D341Med (cell line): ENCODE measurements around the gene SHISAL1.

Source experiments
- DNase-seq: peaks from one replicate; pipeline ENCODE4 v3.0.0; 2012; ENCODE audit warnings: low spot score

The SHISAL1 gene

DNA sequence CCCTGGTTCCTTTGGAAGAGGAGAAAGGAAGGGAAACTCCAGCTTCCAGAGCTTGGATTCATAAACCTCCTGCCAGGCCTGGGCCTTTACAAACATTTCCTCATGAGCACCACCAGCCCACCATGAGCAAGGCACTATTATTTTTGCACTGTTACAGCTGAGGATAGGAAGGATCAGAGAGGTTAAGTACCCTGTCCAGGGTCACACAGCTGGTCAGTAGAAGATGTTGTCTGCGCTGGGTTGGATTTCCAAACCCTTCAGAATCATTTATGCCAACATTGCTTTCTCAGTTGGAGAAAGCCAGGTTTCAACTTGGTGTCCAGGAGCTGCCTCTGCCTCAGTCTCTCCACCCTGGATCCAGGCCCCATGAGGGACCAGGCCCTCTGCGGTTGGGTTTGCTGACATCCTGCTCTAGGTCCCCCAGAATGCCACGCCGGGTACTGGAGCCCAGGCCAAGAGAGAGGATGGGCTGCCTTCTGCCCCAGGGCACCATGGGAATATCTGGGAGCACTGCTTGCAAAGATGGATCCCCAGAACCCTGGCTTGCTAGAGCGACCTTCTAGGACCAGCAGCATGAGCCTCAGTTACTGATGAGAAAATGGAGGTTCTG lies 29.7 kb upstream of the SHISAL1 start:
- DNase-seq: no peak

DNA sequence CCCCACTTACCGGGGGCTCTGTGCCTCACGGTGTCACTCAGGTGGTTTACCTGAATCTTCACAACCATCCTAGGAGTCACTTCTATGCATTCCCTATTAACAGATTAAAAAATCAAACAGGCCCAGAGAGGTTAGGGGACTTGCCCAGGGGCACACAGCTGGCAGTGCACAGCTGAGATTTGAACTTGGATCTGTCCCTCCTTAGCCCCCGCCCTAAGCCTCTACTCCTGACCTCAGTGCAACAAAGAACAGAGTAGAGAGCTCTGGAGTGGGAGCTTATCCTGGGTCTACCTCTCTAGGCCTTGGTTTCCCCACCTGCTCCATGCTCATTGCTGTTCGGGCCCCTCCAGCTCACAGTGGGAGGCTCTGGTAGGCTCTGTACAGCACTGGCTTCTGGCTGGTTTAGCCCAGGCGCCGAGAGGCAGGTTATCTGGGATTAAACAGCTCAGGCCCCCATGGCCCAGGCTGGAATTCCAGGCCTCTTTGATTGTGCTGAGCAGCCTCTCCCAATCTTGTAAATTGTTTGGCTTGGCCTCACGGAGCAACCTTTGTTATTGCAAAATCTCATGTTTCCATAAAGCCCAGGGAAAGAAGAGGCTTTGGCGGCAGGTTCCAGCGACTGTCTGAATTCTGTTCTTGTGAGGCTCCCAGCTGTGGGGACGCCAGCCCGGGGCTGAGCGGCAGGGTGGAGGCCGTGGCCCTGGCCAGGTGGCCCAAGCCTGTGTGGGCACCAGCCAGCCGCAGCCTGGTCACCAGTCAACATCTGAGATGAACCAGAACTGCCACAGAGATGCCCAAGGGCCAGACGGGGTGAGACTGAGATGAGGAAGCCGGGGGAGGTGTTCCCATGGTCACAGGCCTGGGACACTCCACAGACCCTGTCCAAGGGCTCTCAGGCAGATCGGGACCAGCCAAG lies 28.9 kb upstream of the SHISAL1 start:
- no peak for DNase-seq

DNA sequence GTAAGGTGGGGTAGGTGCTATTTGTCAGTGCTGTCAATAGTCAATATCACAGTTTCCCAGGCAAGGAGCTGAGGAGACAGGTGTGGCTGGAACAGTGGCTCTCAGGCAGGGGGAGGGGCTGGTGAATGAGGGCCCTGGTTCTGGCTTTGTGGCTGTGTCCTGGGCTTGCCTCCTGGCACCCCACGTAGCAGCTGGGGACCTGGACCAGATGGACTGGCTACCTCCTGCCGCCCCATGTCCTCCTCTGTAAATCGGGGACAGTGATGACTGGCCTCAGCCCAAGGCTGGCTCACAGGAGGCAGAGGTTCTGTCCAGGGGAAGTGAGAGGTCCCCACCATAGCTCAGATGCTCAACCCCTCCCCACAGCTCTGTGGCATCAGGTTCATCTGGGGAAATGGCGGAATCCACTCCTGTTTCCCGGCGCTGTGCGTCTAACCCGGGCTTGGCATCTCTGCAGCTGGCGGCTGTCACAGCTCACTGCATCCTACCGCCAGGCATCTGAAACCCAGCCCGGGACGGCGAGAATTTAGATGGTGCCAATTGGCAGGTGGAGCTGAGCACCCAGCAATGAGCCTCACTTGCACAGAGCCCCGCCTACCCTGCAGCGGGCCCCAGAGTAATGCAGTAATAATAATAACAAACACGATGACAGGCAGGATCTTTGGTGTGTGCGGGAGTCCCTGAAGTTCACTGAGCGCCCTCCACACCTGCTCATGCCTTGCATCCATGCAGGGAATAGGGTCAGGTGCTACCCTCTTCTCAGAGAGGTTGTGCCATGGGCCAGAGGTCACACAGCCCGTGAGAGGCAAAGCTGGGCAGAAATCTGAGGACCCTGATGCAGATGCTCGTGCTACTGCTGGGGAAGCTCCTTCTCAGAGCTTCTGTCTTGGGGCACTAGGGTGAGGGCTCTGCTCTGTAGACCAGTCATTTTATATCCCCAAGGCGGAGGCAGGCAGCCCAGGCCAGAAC lies 27.8 kb upstream of the SHISAL1 start:
- DNase-seq: no peak

DNA sequence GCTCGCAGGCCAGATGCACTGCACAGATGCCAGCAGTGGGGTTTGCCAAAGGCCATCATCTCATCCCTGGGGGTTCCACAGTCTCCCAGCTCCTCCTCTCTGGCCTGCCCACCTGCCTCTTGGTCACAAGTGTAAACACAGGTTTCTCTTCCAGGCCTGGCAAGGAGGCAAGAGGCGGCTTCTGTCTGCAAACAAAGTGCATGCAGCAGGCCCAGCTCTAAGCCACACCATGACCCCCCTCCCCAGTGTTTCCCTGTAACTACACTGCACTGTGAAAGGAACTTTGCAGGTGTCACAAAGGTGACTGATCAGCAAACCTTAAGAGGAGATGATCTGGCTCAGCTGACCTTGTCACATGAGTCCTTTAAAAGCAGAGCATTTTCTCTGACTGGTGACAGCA lies 26.2 kb upstream of the SHISAL1 start:
- DNase-seq: no peak

DNA sequence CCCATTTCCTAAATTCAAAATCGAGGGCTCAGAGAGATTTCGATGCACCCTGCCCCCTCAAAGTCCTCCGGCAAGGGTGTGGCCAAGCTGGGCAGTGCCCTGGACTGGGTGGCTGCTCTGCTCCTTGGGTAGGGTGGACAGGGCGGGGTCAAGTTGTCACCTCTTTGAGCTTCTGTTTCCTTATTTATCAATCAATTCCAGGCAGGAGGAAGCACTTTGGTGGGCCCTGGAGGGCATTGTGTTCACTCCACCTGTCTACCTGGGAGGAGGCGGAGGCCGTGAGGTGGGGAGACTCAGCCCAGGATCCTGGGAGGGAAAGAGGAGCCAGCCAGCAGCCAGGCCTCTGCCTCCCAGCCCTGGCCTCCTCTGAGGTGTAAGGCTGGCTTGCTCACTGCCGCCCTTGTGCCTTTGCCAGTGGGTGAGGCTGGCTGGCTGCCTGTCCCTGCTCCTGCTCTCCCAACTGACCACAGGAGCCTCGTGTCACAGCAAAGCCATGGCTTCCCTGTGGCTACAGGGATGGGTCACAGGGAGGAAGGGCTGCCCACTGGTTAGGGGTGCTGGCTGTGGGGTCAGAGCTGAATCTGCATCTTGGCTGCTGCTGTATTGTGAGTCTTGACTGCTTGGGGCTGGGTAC lies 25.5 kb upstream of the SHISAL1 start:
- DNase-seq: no peak

DNA sequence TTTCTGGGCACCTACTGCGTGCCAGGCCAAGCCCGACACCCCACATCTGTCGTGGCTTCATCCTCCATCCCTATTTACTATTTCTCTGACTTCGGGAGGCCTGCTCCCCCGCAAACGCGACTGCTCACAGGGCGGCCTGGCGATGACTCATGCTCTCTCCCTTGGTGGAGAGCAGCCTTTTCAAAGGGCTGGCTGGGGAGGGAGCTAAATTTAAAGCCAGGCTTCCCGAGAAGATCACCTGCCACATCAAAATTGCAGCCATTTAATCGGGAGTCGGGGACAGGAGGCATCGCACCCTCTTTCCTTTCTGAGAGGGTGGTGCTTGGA lies 24.9 kb upstream of the SHISAL1 start:
- no peak for DNase-seq

DNA sequence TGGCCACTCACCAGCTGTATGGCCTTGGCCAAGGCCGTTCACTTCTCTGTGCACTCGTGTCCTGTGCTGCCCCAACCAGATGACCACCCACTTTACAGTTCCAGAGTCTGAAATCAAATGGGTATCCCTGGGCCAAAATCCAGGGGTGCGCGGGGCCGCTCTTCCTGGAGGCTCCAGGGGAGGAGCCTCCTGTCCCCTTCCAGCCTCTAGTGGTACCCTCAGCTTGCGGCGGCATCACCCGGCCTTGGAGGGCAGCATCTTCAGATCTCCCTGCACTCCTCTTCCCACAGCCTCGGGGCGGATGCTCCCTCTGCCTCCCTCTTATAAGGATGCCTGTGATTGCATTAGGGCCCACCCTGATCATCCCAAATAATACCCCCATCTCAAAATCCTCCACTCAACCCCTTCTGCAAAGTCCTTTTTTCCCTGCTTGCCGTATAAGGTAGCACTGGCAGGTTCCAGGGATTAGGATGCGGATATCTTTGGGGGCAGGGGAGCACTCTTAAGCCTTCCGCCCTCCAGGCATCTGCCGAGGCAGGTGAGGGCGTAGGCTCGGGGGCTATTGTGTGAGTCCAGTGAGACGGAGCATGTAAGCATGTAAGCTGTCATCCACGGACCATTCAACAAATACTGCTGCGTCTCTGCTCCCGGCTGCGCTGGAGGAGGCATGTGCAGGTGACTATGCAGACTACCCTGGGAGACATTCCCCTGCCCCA lies 24.4 kb upstream of the SHISAL1 start:
- no peak for DNase-seq

DNA sequence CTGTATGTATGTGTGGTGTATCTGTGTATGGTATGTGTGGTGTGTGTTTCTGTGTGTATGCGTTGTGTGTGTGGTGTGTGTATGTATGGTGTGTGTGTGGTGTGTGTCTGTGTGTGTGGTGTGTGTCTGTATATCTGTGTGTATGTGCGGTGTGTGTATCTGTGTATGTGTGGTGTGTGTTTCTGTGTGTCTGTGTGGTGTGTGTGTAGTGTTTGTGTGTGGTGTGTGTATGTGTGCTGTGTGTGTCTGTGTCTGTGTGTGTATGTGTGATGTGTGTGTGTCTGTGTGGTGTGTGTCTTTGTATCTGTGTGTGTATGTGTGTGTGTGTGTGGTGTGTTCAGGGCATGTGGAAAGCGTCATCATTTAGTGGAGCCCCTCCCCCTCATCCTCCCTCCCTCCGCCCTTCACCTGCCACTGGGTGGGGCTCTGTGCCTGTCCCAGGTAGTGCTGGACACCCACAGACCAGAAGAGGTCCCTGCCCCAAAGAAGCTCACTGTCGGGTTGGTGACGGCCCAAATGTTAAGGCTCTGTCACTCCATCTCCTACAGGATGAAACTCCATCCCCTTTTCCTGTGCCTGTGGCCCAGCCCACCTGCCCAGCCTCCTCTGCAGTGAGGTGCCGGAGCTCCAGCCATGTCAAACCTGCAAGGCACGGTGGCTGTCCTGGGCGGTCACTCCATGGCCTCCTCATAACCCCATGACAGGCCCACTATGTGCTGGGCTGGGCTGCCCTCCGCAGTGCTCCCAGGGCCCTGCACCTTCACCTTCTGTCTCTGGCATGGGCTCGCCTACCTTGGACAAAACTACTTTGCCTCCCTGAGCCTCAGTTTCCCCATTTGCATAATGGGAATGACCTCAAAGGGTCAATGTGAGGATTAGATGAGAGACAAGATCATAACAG lies 23.4 kb upstream of the SHISAL1 start:
- no peak for DNase-seq

DNA sequence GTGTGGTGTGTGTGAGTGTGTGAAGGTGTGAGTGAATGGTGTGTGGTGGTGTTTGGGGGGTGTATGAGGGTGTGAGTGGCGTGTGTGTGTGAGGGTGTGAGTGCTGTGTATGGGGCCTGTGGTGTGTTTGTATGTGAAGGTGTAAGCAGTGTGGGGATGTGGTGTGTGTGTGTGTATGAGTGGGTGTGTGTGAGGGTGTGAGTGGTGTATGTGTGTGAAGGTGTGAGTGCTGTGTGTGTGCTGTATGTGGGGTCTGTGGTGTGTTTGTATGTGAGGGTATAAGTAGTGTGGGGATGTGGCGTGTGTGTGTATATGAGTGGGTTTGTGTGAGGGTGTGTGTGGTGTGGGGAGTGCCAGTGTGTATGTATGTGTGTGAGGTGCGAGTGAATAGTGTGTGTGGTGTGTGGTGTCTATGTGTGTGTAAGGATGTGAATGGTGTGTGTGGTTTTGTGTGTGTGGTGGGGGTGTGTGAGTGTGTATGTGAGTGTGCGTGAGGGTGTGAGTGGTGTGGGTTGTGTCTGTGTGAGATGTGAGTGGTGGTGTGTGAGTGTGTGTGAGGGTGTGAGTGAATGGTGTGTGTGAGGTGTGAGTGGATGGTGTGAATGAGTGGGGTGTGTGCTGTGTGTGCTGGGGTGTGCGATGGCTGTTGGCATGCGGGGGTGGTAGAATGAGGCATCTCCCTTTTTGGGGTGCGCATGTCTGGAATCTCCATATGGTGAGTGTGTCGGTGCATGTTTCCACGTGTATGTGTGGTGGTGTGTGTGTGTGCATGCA lies 22.5 kb upstream of the SHISAL1 start:
- no peak for DNase-seq

DNA sequence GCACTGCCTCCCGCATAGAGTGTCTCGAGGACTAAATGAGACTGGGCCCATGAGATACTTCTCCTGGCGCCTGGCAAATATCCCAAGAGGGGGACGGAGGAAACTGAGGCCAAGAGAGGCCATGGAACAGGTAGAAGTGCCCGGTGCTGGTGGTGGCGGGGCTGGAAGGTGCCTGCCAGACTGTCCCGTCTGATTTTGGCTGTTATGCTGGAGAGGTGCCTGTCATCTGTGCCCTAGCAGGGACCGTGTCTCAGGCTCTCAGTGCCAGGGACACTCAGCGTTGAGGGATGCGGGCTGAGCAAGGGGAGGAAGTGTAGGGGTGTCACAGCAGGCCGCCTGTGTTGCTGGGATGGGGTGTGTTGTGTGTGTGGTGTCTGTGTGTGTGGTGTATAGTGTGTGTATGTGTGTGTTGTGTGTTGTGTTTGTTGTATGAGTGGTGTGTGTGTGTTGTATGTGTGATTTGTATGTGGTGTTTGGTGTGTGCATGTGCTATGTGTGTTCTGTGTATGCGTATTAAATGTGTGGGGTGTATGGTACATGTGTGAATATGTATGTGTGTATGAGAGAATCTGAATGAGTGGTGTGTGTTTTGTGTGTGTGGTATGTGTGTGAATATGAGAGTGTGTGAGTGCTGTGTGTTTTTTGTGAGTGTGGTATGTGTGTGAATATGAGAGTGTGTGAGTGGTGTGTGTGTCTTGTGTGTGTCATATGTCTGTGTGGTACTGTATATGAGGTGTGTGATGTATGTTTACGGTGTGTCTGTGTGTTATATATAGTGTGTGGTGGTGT lies 21.3 kb upstream of the SHISAL1 start:
- DNase-seq: no peak

DNA sequence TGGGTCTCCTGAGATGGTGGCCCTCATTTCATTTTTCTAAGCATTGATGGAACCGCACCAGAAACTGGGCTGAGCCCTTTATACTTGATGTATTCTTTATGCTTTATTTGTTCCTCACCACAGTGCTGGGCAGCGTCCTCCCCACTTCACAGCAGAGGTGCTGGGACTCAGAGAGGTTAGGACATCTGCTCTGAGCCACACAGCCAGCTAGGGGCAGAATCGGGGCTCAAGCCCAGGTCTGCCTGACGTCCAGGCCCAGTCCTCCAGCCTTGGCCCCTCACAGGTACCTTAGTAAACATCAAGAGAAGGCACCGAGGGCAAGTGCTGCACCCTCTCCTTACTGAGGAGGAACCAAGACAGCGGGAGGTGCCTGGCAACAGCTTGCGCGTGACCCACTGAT lies 20.2 kb upstream of the SHISAL1 start:
- no peak for DNase-seq

DNA sequence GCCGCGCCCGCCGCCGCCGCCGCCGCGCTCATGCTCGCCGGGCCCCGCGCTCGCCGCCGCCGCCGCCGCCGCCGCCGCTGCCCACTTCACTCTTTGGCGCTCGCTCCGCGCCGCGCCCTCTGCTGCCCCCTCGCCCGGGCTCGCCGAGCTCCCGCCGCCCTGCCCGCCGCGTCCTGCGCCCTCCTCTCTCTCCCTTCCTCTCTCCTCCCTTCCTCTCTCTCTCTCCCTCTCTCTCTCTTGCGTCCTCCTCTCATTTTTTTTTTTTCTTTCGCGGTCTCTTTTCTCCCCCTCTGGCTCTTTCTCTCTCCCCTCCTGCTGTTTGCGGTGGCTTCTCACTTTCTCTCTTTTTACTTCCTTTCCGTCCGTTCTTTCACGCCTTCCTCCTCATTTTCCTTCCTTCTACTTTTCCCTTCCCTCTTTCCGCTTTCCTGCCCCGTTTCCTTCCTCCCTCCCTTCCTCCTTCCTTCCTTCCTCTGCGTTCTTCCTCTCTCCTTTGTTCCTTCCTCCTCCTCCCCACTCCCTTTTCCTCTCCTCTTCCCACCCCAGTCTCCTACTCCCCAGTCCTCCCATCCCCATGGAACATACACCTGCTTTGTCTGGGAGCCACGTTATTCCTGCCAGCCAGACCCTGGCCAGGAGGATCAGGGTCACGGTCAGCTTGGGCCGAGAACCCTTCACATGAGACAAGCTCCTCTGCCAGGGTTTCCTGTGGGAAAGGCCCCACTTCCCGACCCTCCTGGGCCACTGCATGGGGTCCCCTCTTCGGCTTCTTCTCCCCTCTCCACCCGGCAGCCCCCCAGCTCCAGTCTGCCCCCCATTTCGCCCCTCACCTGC lies 19.3 kb upstream of the SHISAL1 start:
- DNase-seq: peak; percentile 79

DNA sequence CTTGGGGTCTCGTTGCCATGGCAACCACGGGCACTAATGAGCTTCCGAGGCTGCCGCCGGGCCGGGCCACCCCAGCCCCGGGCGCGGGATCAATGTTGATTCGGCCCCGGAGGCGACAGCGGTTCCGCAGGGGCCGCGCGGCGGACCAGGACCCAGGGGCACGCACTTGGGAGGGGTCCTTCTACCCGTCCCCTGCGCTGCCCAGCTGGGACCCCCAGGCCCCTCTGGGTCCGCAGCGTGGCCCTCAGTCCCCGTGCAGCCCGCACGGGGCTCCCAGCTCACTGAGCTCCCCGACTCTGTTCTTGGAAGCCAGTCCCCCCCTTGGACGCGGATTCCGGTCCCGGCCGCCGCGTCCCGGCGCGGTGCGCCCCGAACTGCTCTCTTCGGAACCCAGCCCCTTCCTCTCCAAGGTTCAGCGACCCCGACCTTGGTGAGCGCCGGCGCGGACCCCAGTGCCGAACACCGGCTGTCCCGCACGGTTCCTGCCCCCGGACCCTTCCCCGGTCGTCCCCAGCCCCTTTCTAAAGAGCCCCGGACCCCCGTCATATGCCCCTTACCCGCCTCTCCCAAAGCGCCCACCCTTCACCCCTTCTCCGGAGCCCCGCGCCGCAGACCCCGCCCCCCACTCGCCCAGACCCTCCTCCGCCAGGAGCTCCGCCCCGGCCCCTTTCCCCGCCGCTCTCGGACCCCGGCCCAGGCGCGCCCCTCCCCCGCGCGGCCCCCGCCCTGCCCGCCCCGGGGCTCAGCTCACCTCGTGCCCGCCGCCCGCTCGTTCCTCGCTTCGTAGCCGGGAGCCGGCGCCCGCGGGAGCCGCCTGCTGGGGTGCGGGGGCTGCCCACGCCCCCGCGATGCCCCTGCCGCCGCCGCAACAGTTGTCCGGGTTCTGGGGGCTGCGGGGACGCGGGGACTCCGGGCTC lies 18.3 kb upstream of the SHISAL1 start:
- DNase-seq: peak; percentile 60

DNA sequence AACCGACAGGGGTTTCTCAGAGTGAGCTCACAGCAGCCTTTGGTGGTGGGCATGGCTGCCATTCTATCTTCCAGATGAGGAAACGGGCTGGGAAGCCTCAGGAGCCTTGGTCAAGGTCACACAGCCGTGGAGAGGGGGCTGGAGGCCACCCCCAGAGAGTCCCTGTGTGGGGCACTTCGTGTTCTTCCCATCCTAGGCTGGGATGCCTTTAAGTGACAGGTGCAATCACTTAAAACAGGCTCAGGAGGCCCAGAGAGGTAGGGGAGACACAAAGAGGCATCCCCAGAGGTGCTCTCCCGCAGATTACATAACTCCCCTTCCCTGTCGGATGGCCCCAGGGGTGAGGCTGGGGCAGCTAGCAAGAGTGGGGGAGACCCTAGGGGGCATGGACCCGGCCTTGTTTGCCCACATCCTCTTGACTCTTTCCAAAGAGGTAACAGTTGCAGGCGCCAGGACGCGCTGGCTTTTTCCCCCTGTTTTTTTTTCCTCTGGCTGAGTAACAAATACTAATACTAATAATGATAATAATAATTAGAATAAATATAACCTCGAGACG lies 17.5 kb upstream of the SHISAL1 start:
- DNase-seq: no peak

DNA sequence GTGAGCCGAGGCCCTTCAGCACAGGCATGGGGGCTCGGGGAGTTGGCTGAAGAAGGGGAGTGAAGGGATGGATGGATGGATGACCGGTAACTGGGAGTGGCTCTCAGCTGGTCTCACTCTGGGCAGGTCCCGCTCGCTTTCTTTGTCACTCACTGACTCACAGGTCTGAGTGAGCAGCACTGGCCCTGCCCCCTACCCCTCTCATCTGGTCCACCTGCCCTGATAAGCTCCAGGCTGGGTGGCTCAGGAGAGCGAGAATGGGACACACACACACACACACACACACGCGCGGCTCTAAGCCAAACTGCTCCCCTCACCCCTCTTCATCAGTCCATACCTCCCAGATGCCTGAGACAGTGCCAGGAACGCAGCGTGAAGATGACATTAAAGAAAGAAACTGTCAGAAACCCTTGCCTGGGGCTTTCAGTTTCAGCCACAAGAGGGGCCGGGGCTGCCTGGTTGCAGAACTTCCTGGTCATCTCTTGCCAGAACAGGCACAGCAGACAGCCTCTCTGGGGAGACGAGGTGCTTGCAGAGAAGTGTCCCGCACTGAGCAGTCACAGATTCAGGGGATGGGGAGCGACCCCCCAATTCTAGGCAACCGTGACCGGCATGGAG lies 16.5 kb upstream of the SHISAL1 start:
- no peak for DNase-seq

DNA sequence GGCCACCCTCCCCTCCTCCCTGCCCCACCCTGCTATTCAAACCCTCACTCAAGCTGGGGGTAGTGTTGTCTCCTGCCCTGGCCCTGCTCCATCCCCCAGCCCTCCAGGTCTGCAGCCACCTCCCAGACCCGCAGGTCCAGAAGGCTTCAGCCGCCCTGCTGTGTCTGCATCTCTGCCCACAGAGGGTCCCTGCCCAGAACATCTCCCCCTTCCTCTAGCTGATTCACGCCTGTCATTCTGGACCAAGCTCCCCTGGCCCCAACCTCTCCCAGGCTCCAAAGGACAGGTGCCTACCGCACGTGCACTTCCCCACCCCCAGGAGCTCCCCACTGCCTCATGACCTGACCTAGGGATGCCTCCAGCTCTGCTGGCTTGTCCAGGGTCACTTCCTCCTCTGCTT lies 16.0 kb upstream of the SHISAL1 start:
- no peak for DNase-seq
